ENCODE results near the gene VTN. TPM values are rescaled to one million over a fixed set of nuclear protein-coding genes. Genes with fewer than 3 reads are reported as not detected.

VTN gene
- total RNA-seq, 1 donor from 2014 or later, result 0.25 TPM

GRCh38 chr17:28379814-28380801, 10.0 kb upstream of the VTN start:
- peaks cover 17% of the 10 kb centered on the region for H3K4me1 Mint-ChIP-seq (ENCODE audit: low read depth, unreplicated experiment)
- no peak overlapping the region for H3K27ac Mint-ChIP-seq (ENCODE audit: unreplicated experiment)
- H3K27me3 Mint-ChIP-seq (ENCODE audit: unreplicated experiment), result peaks cover 21% of the 10 kb centered on the region
- no peak for DNase-seq
- TF ChIP-seq CTCF (IDR thresholded peaks at IDR 0.05; ENCODE audit: partially characterized antibody, unreplicated experiment), result no peak
- H3K9me3 Mint-ChIP-seq (ENCODE audit: unreplicated experiment), result peaks cover 12% of the 10 kb centered on the region
- peaks cover 22% of the 10 kb centered on the region for H3K36me3 Mint-ChIP-seq (ENCODE audit: unreplicated experiment)
- peak overlapping the region; percentile 21 for H3K4me3 Mint-ChIP-seq (ENCODE audit: unreplicated experiment)

GRCh38 chr17:28372945-28373274, 2.8 kb upstream of the VTN start:
- peaks cover 17% of the 10 kb centered on the region for H3K4me1 Mint-ChIP-seq (ENCODE audit: low read depth, unreplicated experiment)
- TF ChIP-seq CTCF (IDR thresholded peaks at IDR 0.05; ENCODE audit: partially characterized antibody, unreplicated experiment), result no peak
- peak overlapping the region; percentile 96 for H3K4me3 Mint-ChIP-seq (ENCODE audit: unreplicated experiment)
- H3K36me3 Mint-ChIP-seq (ENCODE audit: unreplicated experiment), result peaks cover 4% of the 10 kb centered on the region
- H3K27ac Mint-ChIP-seq (ENCODE audit: unreplicated experiment), result peak overlapping the region; percentile 92
- H3K9me3 Mint-ChIP-seq (ENCODE audit: unreplicated experiment), result peaks cover 16% of the 10 kb centered on the region
- DNase-seq, result no peak
- H3K27me3 Mint-ChIP-seq (ENCODE audit: unreplicated experiment), result peaks cover 17% of the 10 kb centered on the region

- peak overlapping the region; percentile 96 for H3K4me3 Mint-ChIP-seq (ENCODE audit: unreplicated experiment)
- no peak for TF ChIP-seq CTCF (IDR thresholded peaks at IDR 0.05; ENCODE audit: partially characterized antibody, unreplicated experiment)
- DNase-seq, result peak; percentile 54
- H3K9me3 Mint-ChIP-seq (ENCODE audit: unreplicated experiment), result peaks cover 16% of the 10 kb centered on the region
- peak overlapping the region; percentile 92 for H3K27ac Mint-ChIP-seq (ENCODE audit: unreplicated experiment)
- H3K4me1 Mint-ChIP-seq (ENCODE audit: low read depth, unreplicated experiment), result peaks cover 17% of the 10 kb centered on the region
- peaks cover 4% of the 10 kb centered on the region for H3K36me3 Mint-ChIP-seq (ENCODE audit: unreplicated experiment)
- peaks cover 17% of the 10 kb centered on the region for H3K27me3 Mint-ChIP-seq (ENCODE audit: unreplicated experiment)
These were observed 2.3 kb upstream of the VTN start for GRCh38 chr17:28372203-28372944.

- peak within 1 kb of the TSS; percentile 97 for H3K27ac Mint-ChIP-seq (ENCODE audit: unreplicated experiment)
- H3K36me3 Mint-ChIP-seq (ENCODE audit: unreplicated experiment), result peaks cover 4% of the 10 kb centered on the region
- peaks cover 18% of the 10 kb centered on the region for H3K27me3 Mint-ChIP-seq (ENCODE audit: unreplicated experiment)
- no peak for TF ChIP-seq CTCF (IDR thresholded peaks at IDR 0.05; ENCODE audit: partially characterized antibody, unreplicated experiment)
- H3K9me3 Mint-ChIP-seq (ENCODE audit: unreplicated experiment), result peaks cover 16% of the 10 kb centered on the region
- peak within 1 kb of the TSS; percentile 96 for H3K4me3 Mint-ChIP-seq (ENCODE audit: unreplicated experiment)
- peaks cover 17% of the 10 kb centered on the region for H3K4me1 Mint-ChIP-seq (ENCODE audit: low read depth, unreplicated experiment)
- peak; percentile 99 for DNase-seq
These were observed 1.4 kb upstream of the VTN start, which contains the start of gene SARM1 for GRCh38 chr17:28371245-28372202. Gene SARM1 (plus strand): TSS chr17:28371694. CDS start chr17:28372033, 339 bp downstream.
